ENCODE results near the gene E2F4.
A peak's percentile ranks its signal among the peaks of the same experiment; 100 is the strongest.

The E2F4 gene

GRCh38 chr16:67196881-67197280 lies 4.9 kb downstream of the E2F4 start:
- peak overlapping the region; percentile 32 for H3K4me2 ChIP-seq (ENCODE audit: low read depth, low read length, poor library complexity, severe bottlenecking)
- H3K79me2 ChIP-seq (ENCODE audit: insufficient read depth, low read length), result peaks cover 50% of the 10 kb centered on the region
- H3K36me3 ChIP-seq (ENCODE audit: insufficient read depth, low read length), result peaks cover 52% of the 10 kb centered on the region; the same call in 1 of the 2 replicates
- no peaks in the 10 kb centered on the region for H3K27me3 ChIP-seq (ENCODE audit: insufficient read depth, low read length, poor library complexity, severe bottlenecking)
- H3F3A ChIP-seq (ENCODE audit: low read depth), result no peaks in the 10 kb centered on the region
- no peak overlapping the region for H3K9ac ChIP-seq (ENCODE audit: low read depth, low read length, poor library complexity, severe bottlenecking)
- H3K4me1 ChIP-seq (ENCODE audit: insufficient read depth, low read length, poor library complexity, severe bottlenecking), result peaks cover 18% of the 10 kb centered on the region
- no peak overlapping the region for H2AFZ ChIP-seq (ENCODE audit: low read length)
- H3K9me3 ChIP-seq (ENCODE audit: insufficient read depth, low read depth, low read length), result no peaks in the 10 kb centered on the region
- H4K20me1 ChIP-seq (ENCODE audit: insufficient read depth, low read length, poor library complexity, severe bottlenecking), result peaks cover 32% of the 10 kb centered on the region
- H3K9me2 ChIP-seq (replicated peaks; ENCODE audit: low read depth, low read length), result no peaks in the 10 kb centered on the region
- TF ChIP-seq EZH2phosphoT487 (IDR thresholded peaks at IDR 0.05; ENCODE audit: borderline replicate concordance), result no peak
- TF ChIP-seq CTCF (conservative IDR thresholded peaks at IDR 0.05; ENCODE audit: low read length), result no peak
- H3K4me3 ChIP-seq (ENCODE audit: low read length, poor library complexity, severe bottlenecking), result no peak overlapping the region

DNA sequence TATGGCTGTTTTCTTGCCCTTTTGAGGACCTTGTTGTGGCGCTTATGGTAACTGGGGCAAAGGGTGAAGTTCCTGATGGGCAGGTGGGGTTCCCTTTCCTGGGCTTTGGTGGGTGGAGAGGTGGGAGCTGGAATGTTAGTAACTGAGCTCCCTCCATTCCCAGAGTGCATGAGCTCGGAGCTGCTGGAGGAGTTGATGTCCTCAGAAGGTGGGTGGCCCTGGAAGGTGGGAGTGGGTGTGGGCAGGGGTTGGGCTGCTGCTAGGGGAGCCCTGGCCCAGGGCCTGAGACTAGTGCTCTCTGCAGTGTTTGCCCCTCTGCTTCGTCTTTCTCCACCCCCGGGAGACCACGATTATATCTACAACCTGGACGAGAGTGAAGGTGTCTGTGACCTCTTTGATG lies 5.7 kb downstream of the E2F4 start:
- peaks cover 25% of the 10 kb centered on the region for H4K20me1 ChIP-seq (ENCODE audit: insufficient read depth, low read length, poor library complexity, severe bottlenecking)
- H3K4me3 ChIP-seq (ENCODE audit: low read length, poor library complexity, severe bottlenecking), result no peak overlapping the region
- no peak for TF ChIP-seq CTCF (conservative IDR thresholded peaks at IDR 0.05; ENCODE audit: low read length)
- no peak for TF ChIP-seq EZH2phosphoT487 (IDR thresholded peaks at IDR 0.05; ENCODE audit: borderline replicate concordance)
- H3K9me3 ChIP-seq (ENCODE audit: insufficient read depth, low read depth, low read length), result no peaks in the 10 kb centered on the region
- H3K9me2 ChIP-seq (replicated peaks; ENCODE audit: low read depth, low read length), result no peaks in the 10 kb centered on the region
- no peaks in the 10 kb centered on the region for H3K27me3 ChIP-seq (ENCODE audit: insufficient read depth, low read length, poor library complexity, severe bottlenecking)
- no peak overlapping the region for H2AFZ ChIP-seq (ENCODE audit: low read length)
- no peak overlapping the region for H3K9ac ChIP-seq (ENCODE audit: low read depth, low read length, poor library complexity, severe bottlenecking)
- peak overlapping the region; percentile 32 for H3K4me2 ChIP-seq (ENCODE audit: low read depth, low read length, poor library complexity, severe bottlenecking)
- H3K4me1 ChIP-seq (ENCODE audit: insufficient read depth, low read length, poor library complexity, severe bottlenecking), result peaks cover 18% of the 10 kb centered on the region
- H3F3A ChIP-seq (ENCODE audit: low read depth), result no peaks in the 10 kb centered on the region
- H3K36me3 ChIP-seq (ENCODE audit: insufficient read depth, low read length), result peaks cover 61% of the 10 kb centered on the region; the same call in 1 of the 2 replicates
- peaks cover 43% of the 10 kb centered on the region for H3K79me2 ChIP-seq (ENCODE audit: insufficient read depth, low read length)

DNA sequence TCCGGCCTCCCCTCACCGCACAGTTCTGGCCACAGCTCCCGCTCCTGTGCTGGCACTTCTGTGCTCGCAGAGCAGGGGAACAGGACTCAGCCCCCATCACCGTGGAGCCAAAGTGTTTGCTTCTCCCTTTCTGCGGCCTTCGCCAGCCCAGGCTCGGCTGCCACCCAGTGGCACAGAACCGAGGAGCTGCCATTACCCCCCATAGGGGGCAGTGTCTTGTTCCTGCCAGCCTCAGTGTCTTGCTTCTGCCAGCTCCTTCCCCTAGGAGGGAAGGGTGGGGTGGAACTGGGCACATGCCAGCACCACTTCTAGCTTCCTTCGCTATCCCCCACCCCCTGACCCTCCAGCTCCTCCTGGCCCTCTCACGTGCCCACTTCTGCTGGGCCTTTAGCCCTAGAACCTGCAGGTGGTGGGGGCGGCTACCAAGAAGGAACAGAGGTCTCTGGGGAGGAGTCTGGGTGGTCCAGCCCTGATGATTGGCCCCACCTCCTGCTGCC lies 6.3 kb downstream of the E2F4 start:
- no peak overlapping the region for H2AFZ ChIP-seq (ENCODE audit: low read length)
- H4K20me1 ChIP-seq (ENCODE audit: insufficient read depth, low read length, poor library complexity, severe bottlenecking), result peaks cover 20% of the 10 kb centered on the region
- peaks cover 37% of the 10 kb centered on the region for H3K79me2 ChIP-seq (ENCODE audit: insufficient read depth, low read length)
- TF ChIP-seq CTCF (conservative IDR thresholded peaks at IDR 0.05; ENCODE audit: low read length) (peak; percentile 78), EZH2phosphoT487 (IDR thresholded peaks at IDR 0.05; ENCODE audit: borderline replicate concordance) (no peak)
- H3K4me3 ChIP-seq (ENCODE audit: low read length, poor library complexity, severe bottlenecking), result no peak overlapping the region
- no peaks in the 10 kb centered on the region for H3K9me3 ChIP-seq (ENCODE audit: insufficient read depth, low read depth, low read length)
- peaks cover 15% of the 10 kb centered on the region for H3K4me1 ChIP-seq (ENCODE audit: insufficient read depth, low read length, poor library complexity, severe bottlenecking)
- no peaks in the 10 kb centered on the region for H3K27me3 ChIP-seq (ENCODE audit: insufficient read depth, low read length, poor library complexity, severe bottlenecking)
- H3K4me2 ChIP-seq (ENCODE audit: low read depth, low read length, poor library complexity, severe bottlenecking), result no peak overlapping the region
- no peaks in the 10 kb centered on the region for H3F3A ChIP-seq (ENCODE audit: low read depth)
- H3K9ac ChIP-seq (ENCODE audit: low read depth, low read length, poor library complexity, severe bottlenecking), result no peak overlapping the region
- H3K36me3 ChIP-seq (ENCODE audit: insufficient read depth, low read length), result peaks cover 67% of the 10 kb centered on the region; the same call in 1 of the 2 replicates
- H3K9me2 ChIP-seq (replicated peaks; ENCODE audit: low read depth, low read length), result no peaks in the 10 kb centered on the region
